CD14-positive monocyte (primary cell): Measurements from ENCODE around the gene DDX39A. TPM values are rescaled to one million over a fixed set of nuclear protein-coding genes. Genes with fewer than 3 reads are reported as not detected.

Source experiments
- DNase-seq, 3 donors: peaks; one replicate each; pipeline ENCODE4 v3.0.0-alpha.2; 2011 to 2022
- H2AFZ ChIP-seq: 2 replicates; pipeline ENCODE4 v1.6.0; 2012; ENCODE audit warnings: mild to moderate bottlenecking, low read depth, low read length, inconsistent platforms; ENCODE audit not compliant: insufficient read depth, poor library complexity, severe bottlenecking
- H3K27ac ChIP-seq, 2 donors: 1 replicate in 1 of 2; 2 replicates in 1 of 2; pipeline ENCODE4 v1.5.1; 2012 to 2013; ENCODE audit warnings: low read length in 2 of 2, control low read depth in 1 of 2, inconsistent platforms in 1 of 2, low read depth in 1 of 2, mild to moderate bottlenecking in 1 of 2
- H3K27me3 ChIP-seq, 2 donors: one replicate each; pipeline versions ENCODE4 v1.6.0 to v1.6.1; 2011 to 2013; ENCODE audit warnings: low read length in 2 of 2; ENCODE audit not compliant: control insufficient read depth in 2 of 2, insufficient read depth in 2 of 2
- H3K36me3 ChIP-seq, 2 donors: replicated peaks in 1 of 2; 1 replicate in 1 of 2; 2 replicates in 1 of 2; pipeline versions ENCODE4 v1.5.1 to v1.6.1; 2012 to 2013; ENCODE audit warnings: low read length in 2 of 2, control low read depth in 1 of 2, inconsistent platforms in 1 of 2, mild to moderate bottlenecking in 1 of 2; ENCODE audit not compliant: insufficient read depth in 2 of 2, control insufficient read depth in 1 of 2
- H3K4me1 ChIP-seq, 2 donors: 1 replicate in 1 of 2; 2 replicates in 1 of 2; pipeline versions ENCODE4 v1.5.1 to v1.6.1; 2012 to 2013; ENCODE audit warnings: low read length in 2 of 2, control low read depth in 1 of 2, inconsistent platforms in 1 of 2, mild to moderate bottlenecking in 1 of 2, moderate library complexity in 1 of 2; ENCODE audit not compliant: insufficient read depth in 2 of 2, control insufficient read depth in 1 of 2
- H3K4me2 ChIP-seq: replicated peaks from 2 replicates; pipeline ENCODE3; 2012; ENCODE audit warnings: low read length, moderate library complexity, mild to moderate bottlenecking; ENCODE audit not compliant: poor library complexity, severe bottlenecking; ENCODE audit errors: extremely low read depth
- H3K4me3 ChIP-seq, 3 experiments: fragments of 200-600 bp in 1 of 3; sonication (generic) in 1 of 3; replicated peaks in 1 of 3; 1 replicate in 2 of 3; 2 replicates in 1 of 3; pipeline ENCODE4 v1.5.1; 2011 to 2013; ENCODE audit warnings: low read length in 3 of 3, mild to moderate bottlenecking in 3 of 3, control low read depth in 2 of 3, low read depth in 2 of 3, inconsistent platforms in 1 of 3, moderate library complexity in 1 of 3
- H3K79me2 ChIP-seq: 2 replicates; pipeline ENCODE4 v1.6.0; 2012; ENCODE audit warnings: mild to moderate bottlenecking, control low read depth, inconsistent platforms, low read length, moderate library complexity; ENCODE audit not compliant: insufficient read depth
- H3K9ac ChIP-seq: 2 replicates; pipeline ENCODE4 v1.6.0; 2017; ENCODE audit warnings: low read length, mild to moderate bottlenecking; ENCODE audit not compliant: insufficient read depth, poor library complexity, severe bottlenecking
- H3K9me3 ChIP-seq, 2 donors: replicated peaks in 1 of 2; 1 replicate in 1 of 2; 2 replicates in 1 of 2; pipeline versions ENCODE4 v1.5.1 to v1.6.1; 2012 to 2013; ENCODE audit warnings: low read length in 2 of 2, control low read depth in 1 of 2; ENCODE audit not compliant: control insufficient read depth in 1 of 2, insufficient read depth in 1 of 2
- H4K20me1 ChIP-seq: 2 replicates; pipeline ENCODE4 v1.6.0; 2012; ENCODE audit warnings: mild to moderate bottlenecking, low read length, control low read depth, moderate library complexity; ENCODE audit not compliant: insufficient read depth
- H3K27ac Mint-ChIP-seq, 7 donors: one replicate each; pipeline ENCODE4 v1.8.0; 2020; ENCODE audit warnings: mild to moderate bottlenecking in 7 of 7, mixed read lengths in 7 of 7, moderate library complexity in 6 of 7, inconsistent platforms in 2 of 7
- H3K27me3 Mint-ChIP-seq, 3 donors: one replicate each; pipeline ENCODE4 v1.8.0; 2021 to 2022; ENCODE audit warnings: low read depth in 3 of 3, mild to moderate bottlenecking in 3 of 3, mixed read lengths in 3 of 3, moderate library complexity in 3 of 3, inconsistent platforms in 1 of 3
- H3K36me3 Mint-ChIP-seq, 2 donors: one replicate each; pipeline ENCODE4 v1.8.0; 2020; ENCODE audit warnings: mixed read lengths in 2 of 2, inconsistent platforms in 1 of 2, mild to moderate bottlenecking in 1 of 2
- H3K4me1 Mint-ChIP-seq: one replicate; pipeline ENCODE4 v1.8.0; 2020; ENCODE audit warnings: mild to moderate bottlenecking, mixed read lengths
- H3K4me3 Mint-ChIP-seq, 2 donors: one replicate each; pipeline ENCODE4 v1.8.0; 2020; ENCODE audit warnings: mild to moderate bottlenecking in 2 of 2, mixed read lengths in 2 of 2, moderate library complexity in 1 of 2
- H3K9me3 Mint-ChIP-seq, 7 donors: one replicate each; pipeline ENCODE4 v1.8.0; 2020 to 2022; ENCODE audit warnings: mixed read lengths in 7 of 7, mild to moderate bottlenecking in 6 of 7, moderate library complexity in 6 of 7, inconsistent platforms in 2 of 7
- CTCF ChIP-seq: fragments of 200-600 bp; IDR thresholded peaks from one replicate; pipeline ENCODE4 v1.8.0; 2022; ENCODE audit warnings: antibody characterized with exemption, mild to moderate bottlenecking
- WGBS: methylation state at CpG from one replicate; pipeline ENCODE4 v1.1.5; 2013; ENCODE audit warnings: missing lambda C conversion rate; ENCODE audit not compliant: insufficient coverage; 5-methylcytosine and 5-hydroxymethylcytosine counted together
- intact Hi-C, 2 donors: fragments of 100-400 bp; cut with micrococcal nuclease; formaldehyde crosslinking; loops; one replicate each; pipeline versions ENCODE4 v1.15.0 to v1.15.1; 2023
- polyA plus RNA-seq, 3 donors: library from polyadenylated mRNA; depleted of rRNA in 1 of 3; unstranded in 2 of 3; stranded (reverse) in 1 of 3; fragments of 300-500 nt in 2 of 3; fragments of >200 nt in 1 of 3; fragmentation: Illumina TruSeq in 2 of 3; gene quantifications; 1 replicate in 2 of 3; 2 replicates in 1 of 3; pipeline ENCODE4 v1.2.3, GENCODE V29; 2012 to 2021

DDX39A gene
- polyA plus RNA-seq, 3 donors, result 78.7 to 187 (median 83.5) TPM

DNA sequence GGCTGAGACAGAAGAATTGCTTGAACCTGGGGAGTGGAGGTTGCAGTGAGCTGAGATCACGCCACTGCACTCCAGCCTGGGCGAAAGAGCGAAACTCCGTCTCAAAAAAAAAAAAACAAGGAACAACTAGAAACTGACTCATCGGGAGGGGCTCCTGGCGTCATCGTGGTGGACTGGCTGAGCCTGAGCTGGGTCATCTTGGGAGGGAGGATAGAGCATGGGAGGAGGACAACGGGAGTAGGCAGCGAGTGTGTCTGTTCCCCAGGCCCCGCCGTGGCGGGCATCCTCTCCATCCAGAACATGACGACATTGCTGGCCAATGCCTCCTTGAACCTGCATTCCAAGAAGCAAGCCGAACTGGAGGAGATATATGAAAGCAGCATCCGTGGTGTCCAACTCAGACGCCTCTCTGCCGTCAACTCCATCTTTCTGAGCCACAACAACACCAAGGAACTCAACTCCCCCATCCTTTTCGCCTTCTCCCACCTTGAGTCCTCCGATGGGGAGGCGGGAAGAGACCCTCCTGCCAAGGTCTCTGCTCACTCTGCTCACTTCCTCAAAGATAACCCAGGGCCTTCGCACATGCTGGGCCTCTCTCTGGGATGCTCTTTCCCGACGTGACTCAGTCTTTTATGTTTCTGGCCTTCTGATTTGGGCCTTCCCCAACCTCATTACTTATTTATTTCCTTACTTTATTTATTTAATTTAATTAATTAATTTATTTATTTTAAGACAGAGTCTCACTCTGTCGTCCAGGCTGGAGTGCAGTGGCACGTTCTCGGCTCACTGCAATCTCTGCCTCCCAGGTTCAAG lies 16.6 kb downstream of the DDX39A start:
- Mint-ChIP-seq H3K36me3 (peaks cover 66 to 92% of the 10 kb centered on the region in 2 donors), H3K27me3 (peaks cover 0 to 7% (median 0%) of the 10 kb centered on the region in 3 donors)

More for the DNA sequence above, 16.6 kb downstream of the DDX39A start:
- intact Hi-C loops, result loop anchor here (5.0 to 10.0 kb wide), 2 partner anchors 40 to 258 kb away; no protein-coding TSS in a partner anchor
- peaks cover 12% of the 10 kb centered on the region for H3K79me2 ChIP-seq
- Mint-ChIP-seq H3K27ac (peak overlapping the region; percentile 90 to 99 (median 95)), H3K9me3 (peaks cover 0 to 5% (median 2%) of the 10 kb centered on the region in 7 donors), H3K4me1 (peaks cover 23% of the 10 kb centered on the region), H3K4me3 (peak overlapping the region; percentile 47 to 51)
- H3K9me3 ChIP-seq, result no peaks in the 10 kb centered on the region
- H4K20me1 ChIP-seq, result peaks cover 95% of the 10 kb centered on the region
- H3K4me3 ChIP-seq, result no peak overlapping the region
- no peak overlapping the region for H3K9ac ChIP-seq
- H3K4me2 ChIP-seq, result no peak overlapping the region
- H3K27ac ChIP-seq, result peak overlapping the region; percentile 74 to 83
- peaks cover 82 to 92% of the 10 kb centered on the region in 2 donors for H3K36me3 ChIP-seq
- H2AFZ ChIP-seq, result no peak overlapping the region
- 71% methylated on average over 13 of the region's 26 CpGs for WGBS
- H3K4me1 ChIP-seq, result peaks cover 22 to 28% of the 10 kb centered on the region in 2 donors
- TF ChIP-seq CTCF, result no peak
- peak; percentile 84 to 92 (median 88) for DNase-seq
- H3K27me3 ChIP-seq, result no peaks in the 10 kb centered on the region
